ENCODE data around the gene KRT71.
"Not testable (repeated sequence)": the region's sequence is repeated elsewhere in the genome, so short reads cannot be mapped to it uniquely, and the experiment has no call there.

The KRT71 gene

DNA sequence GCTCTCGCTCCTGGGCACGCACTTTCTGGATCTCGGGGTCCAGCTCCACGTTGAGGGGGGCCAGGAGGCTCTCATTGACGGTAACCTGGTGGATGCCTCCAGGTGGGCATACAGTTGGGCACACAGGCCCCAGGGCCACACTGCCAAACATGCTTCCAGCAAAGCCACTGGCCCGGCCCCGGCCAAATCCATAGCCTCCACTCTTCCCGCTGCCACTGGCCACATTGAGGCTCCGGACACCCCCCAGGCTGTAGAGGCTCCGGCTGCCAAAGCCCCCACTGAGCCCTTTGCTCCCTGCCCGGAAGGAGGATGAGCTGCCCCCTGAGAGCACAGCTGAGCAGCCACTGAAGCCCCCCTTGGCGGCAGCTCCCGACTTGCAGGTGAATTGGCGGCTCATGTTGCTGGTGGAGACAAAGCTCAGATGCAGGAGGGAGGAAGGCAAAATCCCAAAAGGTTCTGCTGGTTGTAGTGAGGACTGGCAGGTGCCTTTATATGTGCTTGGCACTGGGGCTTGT is at the start of gene KRT71:
Gene KRT71 (minus strand): TSS at position 465 of the 515 bp plus-strand sequence. CDS start 68 bp downstream, at position 397.
- no peak for DNase-seq

GRCh38 chr12:52602552-52602951 is 49.6 kb upstream of the KRT71 start:
- DNase-seq: no peak

GRCh38 chr12:52601671-52602070 is 48.7 kb upstream of the KRT71 start:
- no peak for DNase-seq

- no peak for DNase-seq
Observed at GRCh38 chr12:52600941-52601481, 48.1 kb upstream of the KRT71 start, which contains the start of gene KRT72. Gene KRT72, minus strand, starts transcription at chr12:52601463. Its CDS starts 11 bp downstream, at chr12:52601452.

DNA sequence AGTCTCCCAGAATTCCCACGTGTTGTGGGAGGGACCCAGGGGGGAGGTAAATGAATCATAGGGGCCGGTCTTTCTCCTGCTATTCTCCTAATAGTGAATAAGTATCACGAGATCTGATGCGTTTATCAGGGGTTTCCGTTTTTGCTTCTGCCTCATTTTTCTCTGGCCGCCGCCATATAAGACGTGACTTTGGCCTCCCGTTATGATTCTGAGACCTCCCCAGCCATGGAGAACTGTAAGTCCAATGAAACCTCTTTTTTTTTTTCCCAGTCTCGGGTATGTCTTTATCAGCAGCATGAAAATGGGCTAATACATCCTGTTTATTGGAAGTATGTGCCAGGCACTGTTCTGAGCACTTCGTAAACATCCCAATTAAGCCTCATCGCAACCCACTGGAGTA is 47.5 kb upstream of the KRT71 start:
- DNase-seq: no peak

DNA sequence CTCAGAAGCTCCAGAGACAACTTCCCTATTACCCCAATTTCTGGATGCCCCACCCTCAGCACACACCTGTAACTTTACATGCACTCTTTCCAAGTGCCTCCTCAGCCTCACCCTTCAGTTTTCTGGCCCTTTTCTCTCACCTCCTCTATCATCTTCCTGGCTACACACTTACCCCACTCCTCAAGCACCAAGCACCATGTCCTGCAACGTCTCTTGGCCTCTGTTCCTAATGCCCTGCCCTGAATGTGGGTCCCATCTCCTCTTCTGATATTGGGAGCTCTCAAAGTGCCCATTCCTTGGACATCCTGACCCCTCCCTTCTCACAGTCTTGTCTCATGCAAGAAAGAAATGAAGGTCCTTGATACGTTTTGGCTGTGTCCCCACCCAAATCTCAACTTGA is 47.1 kb upstream of the KRT71 start:
- no peak for DNase-seq

- DNase-seq: no peak
Observed at GRCh38 chr12:52598966-52599365, 46.0 kb upstream of the KRT71 start.

DNA sequence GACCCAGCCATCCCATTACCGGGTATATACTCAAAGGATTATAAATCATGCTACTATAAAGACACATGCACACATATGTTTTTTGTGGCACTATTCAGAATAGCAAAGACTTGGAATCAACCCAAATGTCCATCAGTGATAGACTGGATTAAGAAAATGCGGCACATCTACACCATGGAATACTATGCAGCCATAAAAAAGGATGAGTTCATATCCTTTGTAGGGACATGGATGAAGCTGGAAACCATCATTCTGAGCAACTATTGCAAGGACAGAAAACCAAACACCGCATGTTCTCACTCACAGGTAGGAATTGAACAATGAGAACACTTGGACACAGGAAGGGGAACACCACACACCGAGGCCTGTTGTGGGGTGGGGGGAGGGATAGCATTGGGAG is 41.3 kb upstream of the KRT71 start:
- DNase-seq: not testable (repeated sequence)

- no peak for DNase-seq
Observed at GRCh38 chr12:52591521-52591920, 38.6 kb upstream of the KRT71 start.

- no peak for DNase-seq
Observed at GRCh38 chr12:52590021-52590420, 37.1 kb upstream of the KRT71 start.

DNA sequence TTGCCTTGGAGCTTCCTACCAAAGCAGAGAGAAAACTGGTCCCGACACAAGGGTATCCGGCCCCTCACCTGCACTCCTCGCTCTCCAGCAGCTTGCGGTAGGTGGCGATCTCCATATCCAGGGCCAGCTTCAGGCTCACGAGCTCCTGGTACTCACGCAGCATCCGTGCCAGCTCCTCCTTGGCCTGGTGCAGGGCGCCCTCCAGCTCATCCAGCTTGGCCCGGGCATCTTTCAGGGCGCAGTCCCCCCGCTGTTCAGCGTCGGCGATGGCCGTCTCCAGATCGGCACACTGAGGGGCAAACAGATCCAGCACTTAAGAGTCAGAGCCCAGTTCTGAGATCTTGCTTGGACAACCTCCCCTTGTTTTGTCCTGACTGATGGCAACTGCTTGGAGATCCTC is 34.6 kb upstream of the KRT71 start:
- no peak for DNase-seq

DNA sequence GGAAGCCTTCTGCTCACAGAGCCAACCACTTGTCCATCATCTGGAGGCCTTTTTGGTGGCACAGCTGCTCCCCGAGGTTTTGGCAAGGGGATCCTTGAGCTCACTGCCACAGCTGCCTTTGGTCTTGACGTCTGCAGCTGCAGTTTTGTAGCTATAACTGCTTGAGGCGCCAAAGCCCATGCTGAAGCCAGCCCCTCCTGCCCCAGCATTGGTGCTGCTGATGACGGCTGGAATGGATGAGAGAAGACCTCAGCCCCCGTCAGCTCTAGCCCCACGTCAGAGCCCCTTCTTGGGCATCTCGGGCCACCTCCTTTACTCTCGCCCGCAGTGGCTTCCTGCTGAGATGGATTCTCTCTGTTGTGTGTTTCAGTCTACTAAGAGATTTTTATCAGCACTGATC is 33.0 kb upstream of the KRT71 start:
- DNase-seq: no peak

DNA sequence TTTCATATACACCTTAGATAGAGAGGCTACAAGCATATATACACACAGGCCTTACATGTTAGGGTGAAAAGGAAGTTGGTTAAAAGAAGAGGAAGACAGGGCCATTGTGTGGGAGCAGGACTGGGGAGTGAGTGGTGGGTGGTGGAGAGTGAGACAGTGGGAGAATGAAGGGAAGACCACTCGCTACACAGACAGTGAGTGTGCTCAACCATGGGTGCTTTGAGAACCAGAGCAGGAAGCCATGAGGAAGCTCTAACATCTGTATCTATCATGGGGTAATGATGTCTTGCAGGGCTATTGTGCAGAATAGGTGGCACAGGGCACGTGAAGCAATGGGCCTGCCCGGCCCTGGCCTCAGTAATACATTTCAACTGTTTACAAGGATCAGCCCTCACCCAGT is 32.1 kb upstream of the KRT71 start:
- DNase-seq: no peak

DNA sequence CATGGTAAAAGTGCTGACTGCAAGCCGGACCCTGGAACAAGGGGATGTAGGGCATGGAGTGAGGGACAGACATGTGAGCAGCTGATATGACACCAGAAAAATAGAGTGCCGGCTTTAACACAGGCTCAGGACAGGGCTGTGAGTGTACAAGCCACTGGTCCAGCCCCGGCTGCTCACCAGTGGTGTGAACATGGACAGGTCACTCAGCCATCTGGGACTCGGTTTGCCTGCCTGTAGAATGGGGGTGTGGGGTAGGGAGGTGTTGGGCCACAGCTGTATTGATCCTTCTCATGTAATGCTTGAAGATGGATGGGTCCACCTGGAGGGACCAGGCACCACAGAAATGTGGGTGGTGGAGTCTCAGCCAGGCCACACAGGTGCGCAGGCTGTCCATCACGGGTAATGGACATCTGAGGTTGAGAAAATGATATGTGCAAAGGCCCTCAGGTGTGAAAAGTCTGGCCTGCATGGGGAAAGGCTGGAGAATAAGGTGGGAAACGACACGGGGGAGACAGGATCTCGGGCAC is 31.3 kb upstream of the KRT71 start:
- no peak for DNase-seq

DNA sequence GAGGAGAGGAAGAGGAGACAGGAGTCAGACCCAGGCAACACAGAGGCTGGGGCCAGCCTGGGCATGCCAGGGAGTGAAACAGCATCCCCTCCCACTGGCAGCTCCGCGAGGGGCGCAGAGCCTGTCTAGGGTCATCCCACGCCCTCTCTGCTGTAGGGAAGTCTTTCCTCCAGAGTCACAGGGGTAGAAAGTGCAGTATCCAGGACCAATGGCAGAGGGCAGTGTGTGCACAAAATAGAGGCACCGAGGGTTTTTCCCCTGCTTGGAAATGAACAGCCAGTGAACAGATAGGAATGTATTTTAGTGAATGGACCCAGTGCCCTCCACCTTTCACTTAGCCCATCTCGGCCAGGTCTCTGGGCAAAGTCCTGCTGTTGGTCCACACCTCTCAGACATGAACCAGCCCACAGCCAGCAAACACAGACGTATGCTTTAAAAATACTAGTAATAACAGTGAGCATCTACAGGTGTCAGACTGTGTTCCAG is 30.1 kb upstream of the KRT71 start:
- DNase-seq: peak; percentile 10

GRCh38 chr12:52582486-52582885 is 29.5 kb upstream of the KRT71 start:
- no peak for DNase-seq

DNA sequence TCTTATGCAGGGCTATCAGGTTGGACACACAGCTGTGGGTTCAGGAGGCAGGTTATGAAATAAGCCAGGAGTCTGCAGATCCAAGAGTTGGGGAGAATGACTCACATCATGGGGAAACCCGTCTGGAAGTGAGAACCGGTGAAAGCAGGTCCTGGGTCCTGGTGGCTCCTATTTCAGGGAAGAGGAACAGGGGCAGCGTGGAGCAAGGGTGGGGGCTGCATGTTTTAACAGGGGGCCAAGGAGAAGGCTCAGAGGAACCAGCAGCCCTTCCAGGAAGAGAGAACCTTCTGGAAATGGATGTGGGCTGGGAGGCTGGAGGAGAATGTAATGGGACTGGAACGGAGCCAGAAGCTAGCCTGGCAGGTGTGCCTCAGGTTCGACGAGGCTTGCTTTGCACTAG is 28.5 kb upstream of the KRT71 start:
- DNase-seq: no peak

GRCh38 chr12:52581066-52581465 is 28.1 kb upstream of the KRT71 start:
- DNase-seq: no peak

GRCh38 chr12:52580496-52580895 is 27.6 kb upstream of the KRT71 start:
- peak; percentile 16 for DNase-seq

- no peak for DNase-seq
Observed at GRCh38 chr12:52579468-52580465, 26.8 kb upstream of the KRT71 start.

- no peak for DNase-seq
Observed at GRCh38 chr12:52578469-52578868, 25.5 kb upstream of the KRT71 start.

- DNase-seq: no peak
Observed at GRCh38 chr12:52577316-52577715, 24.4 kb upstream of the KRT71 start.

GRCh38 chr12:52575948-52576347 is 23.0 kb upstream of the KRT71 start:
- DNase-seq: no peak

GRCh38 chr12:52575256-52575655 is 22.3 kb upstream of the KRT71 start:
- no peak for DNase-seq
